ENCODE data around the gene KRTAP10-12. TPM values are rescaled to one million over a fixed set of nuclear protein-coding genes. Genes with fewer than 3 reads are reported as not detected.

The KRTAP10-12 gene
- total RNA-seq, 4 donors from 2014 or later: not detected

DNA sequence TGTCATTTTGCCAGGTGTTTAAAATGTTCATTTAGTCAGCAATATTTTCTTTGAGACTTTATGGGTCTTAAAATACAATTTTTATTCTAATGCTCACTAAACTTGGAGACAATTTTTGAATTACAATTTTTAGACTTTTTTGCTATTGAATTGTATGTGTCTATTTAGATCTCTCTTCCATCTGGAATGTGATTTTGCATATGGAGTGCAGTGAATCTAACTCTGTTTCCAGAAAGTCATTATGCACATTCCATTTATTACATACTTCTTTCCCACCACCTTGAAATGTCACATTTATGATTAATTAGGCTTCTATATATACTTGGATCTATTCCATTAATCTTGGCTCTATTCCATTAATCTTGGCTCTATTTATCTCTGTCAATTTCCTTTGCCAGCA, 20.0 kb downstream of the KRTAP10-12 start:
- intact Hi-C loops (cut with DNase I; ENCODE audit: low total_unique reads): no loop called here
- Histone ChIP-seq H3K9me3 (no peaks in the 10 kb centered on the region), H3K4me1 (no peaks in the 10 kb centered on the region), H3K36me3 (no peaks in the 10 kb centered on the region), H3K27me3 (peaks cover 78% of the 10 kb centered on the region), H3K4me3 (no peak overlapping the region), H3K27ac (no peak overlapping the region)
- TF ChIP-seq, protein P1, sequence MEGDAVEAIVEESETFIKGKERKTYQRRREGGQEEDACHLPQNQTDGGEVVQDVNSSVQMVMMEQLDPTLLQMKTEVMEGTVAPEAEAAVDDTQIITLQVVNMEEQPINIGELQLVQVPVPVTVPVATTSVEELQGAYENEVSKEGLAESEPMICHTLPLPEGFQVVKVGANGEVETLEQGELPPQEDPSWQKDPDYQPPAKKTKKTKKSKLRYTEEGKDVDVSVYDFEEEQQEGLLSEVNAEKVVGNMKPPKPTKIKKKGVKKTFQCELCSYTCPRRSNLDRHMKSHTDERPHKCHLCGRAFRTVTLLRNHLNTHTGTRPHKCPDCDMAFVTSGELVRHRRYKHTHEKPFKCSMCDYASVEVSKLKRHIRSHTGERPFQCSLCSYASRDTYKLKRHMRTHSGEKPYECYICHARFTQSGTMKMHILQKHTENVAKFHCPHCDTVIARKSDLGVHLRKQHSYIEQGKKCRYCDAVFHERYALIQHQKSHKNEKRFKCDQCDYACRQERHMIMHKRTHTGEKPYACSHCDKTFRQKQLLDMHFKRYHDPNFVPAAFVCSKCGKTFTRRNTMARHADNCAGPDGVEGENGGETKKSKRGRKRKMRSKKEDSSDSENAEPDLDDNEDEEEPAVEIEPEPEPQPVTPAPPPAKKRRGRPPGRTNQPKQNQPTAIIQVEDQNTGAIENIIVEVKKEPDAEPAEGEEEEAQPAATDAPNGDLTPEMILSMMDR (IDR thresholded peaks at IDR 0.05): no peak
- TF ChIP-seq POLR2A (IDR thresholded peaks at IDR 0.05) (no peak), POLR2AphosphoS5 (IDR thresholded peaks at IDR 0.05) (no peak), EP300 (IDR thresholded peaks at IDR 0.05; ENCODE audit: low read depth) (no peak)
- in situ Hi-C loops (cut with MboI; ENCODE audit: low pct_ligation_motif_present in 1 of 4, low pct_unique_long_range_greater_than_20kb in 1 of 4, low sequenced_read_pairs in 3 of 4): no loop called here
- DNase-seq: no peak

DNA sequence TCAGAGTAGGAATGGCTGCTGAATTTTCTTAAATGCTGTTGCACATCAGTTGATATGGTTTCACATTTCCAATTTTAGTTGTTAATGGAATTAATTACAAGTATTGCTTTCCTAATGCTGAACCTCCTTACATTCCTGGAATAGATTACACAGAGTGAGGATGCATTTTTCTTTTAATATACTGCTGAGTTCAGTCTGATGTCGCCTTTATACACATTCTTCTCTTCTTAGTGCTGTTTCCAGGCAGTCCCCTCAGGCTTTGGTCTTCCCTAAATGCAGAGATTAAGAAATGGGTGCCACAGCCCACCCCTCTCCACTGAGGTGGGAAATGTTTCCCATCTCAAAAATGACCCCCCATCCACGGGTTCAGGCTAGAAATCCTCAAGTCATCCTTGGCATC, 21.1 kb downstream of the KRTAP10-12 start:
- H3K4me3 ChIP-seq: no peak overlapping the region
- no peaks in the 10 kb centered on the region for H3K36me3 ChIP-seq
- H3K4me1 ChIP-seq: peaks cover 0 to 3% (median 0%) of the 10 kb centered on the region in 4 donors
- 44% methylated on average over 1 to 2 of the region's 2 CpGs for WGBS, 2 donors (ENCODE audit: low coverage in 1 of 2)
- in situ Hi-C loops (cut with MboI; ENCODE audit: low pct_ligation_motif_present in 1 of 4, low pct_unique_long_range_greater_than_20kb in 1 of 4, low sequenced_read_pairs in 3 of 4): no loop called here
- H3K9me3 ChIP-seq: no peaks in the 10 kb centered on the region
- intact Hi-C loops (cut with DNase I; ENCODE audit: low total_unique reads): no loop called here
- no peak for DNase-seq
- peaks cover 76% of the 10 kb centered on the region for H3K27me3 ChIP-seq
- TF ChIP-seq POLR2A (IDR thresholded peaks at IDR 0.05) (no peak), EP300 (IDR thresholded peaks at IDR 0.05; ENCODE audit: low read depth) (no peak), POLR2AphosphoS5 (IDR thresholded peaks at IDR 0.05) (no peak)
- TF ChIP-seq, protein P1 (IDR thresholded peaks at IDR 0.05): no peak
- no peak overlapping the region for H3K27ac ChIP-seq

DNA sequence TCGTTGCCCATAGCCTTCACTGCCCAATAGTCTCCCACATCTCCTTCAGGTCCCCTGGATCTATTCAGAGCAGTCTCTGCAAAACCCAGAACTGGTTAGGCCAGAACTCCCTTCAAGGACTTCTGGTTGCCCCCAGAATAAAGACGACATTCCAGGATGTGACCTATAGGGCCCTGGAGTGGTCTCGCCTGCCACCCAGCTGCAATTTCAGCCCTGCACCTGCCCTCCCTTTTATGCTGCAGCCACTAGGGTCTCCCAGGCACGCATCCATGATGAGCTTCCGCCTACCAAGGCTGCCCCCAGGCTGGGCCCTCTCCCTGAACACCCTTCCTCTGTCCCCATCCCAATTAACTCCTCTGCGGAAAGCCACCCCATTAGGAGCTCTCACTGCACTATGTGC, 21.6 kb downstream of the KRTAP10-12 start:
- WGBS, 2 donors (ENCODE audit: low coverage in 1 of 2): 41 to 62% methylated on average over 5 to 6 of the region's 6 CpGs
- in situ Hi-C loops (cut with MboI; ENCODE audit: low pct_ligation_motif_present in 1 of 4, low pct_unique_long_range_greater_than_20kb in 1 of 4, low sequenced_read_pairs in 3 of 4) (no loop called here), intact Hi-C loops (cut with DNase I; ENCODE audit: low total_unique reads) (no loop called here)
- H3K27ac ChIP-seq: no peak overlapping the region
- H3K36me3 ChIP-seq: no peaks in the 10 kb centered on the region
- no peak overlapping the region for H3K4me3 ChIP-seq
- no peak for DNase-seq
- peaks cover 0 to 8% (median 2%) of the 10 kb centered on the region in 4 donors for H3K4me1 ChIP-seq
- no peak for TF ChIP-seq POLR2A (IDR thresholded peaks at IDR 0.05)
- TF ChIP-seq, protein P1 (IDR thresholded peaks at IDR 0.05): no peak
- TF ChIP-seq EP300 (IDR thresholded peaks at IDR 0.05; ENCODE audit: low read depth): no peak
- TF ChIP-seq POLR2AphosphoS5 (IDR thresholded peaks at IDR 0.05): no peak
- H3K27me3 ChIP-seq: peaks cover 76% of the 10 kb centered on the region
- no peaks in the 10 kb centered on the region for H3K9me3 ChIP-seq

DNA sequence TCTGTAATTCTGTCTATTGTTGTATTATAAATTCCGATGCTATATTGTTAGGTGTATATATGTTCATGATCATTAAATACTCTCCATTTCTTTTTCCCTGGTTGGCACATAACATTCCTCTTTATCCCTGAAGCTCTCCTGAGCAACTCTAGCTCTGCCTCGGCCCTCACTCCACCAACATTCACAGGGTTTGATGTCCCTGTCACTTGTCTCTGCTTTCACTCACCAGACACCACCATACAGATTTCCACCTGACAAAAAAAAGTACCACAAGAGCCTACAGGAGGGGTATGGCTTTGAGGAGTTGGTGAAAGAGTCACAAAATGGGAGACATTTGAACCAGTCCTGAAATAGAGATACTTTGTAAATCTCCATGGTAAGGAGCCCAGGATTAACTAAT, 23.2 kb downstream of the KRTAP10-12 start:
- Histone ChIP-seq H3K9me3 (no peaks in the 10 kb centered on the region), H3K27me3 (peaks cover 77% of the 10 kb centered on the region)
- WGBS, 2 donors (ENCODE audit: low coverage in 1 of 2): 75 to 82% methylated on average over 2 of the region's 2 CpGs

More for the DNA sequence above, 23.2 kb downstream of the KRTAP10-12 start:
- in situ Hi-C loops (cut with MboI; ENCODE audit: low pct_ligation_motif_present in 1 of 4, low pct_unique_long_range_greater_than_20kb in 1 of 4, low sequenced_read_pairs in 3 of 4): no loop called here
- Histone ChIP-seq H3K27ac (no peak overlapping the region), H3K4me1 (peaks cover 0 to 12% (median 3%) of the 10 kb centered on the region in 4 donors), H3K36me3 (no peaks in the 10 kb centered on the region), H3K4me3 (no peak overlapping the region)
- no peak for DNase-seq
- intact Hi-C loops (cut with DNase I; ENCODE audit: low total_unique reads): no loop called here
- TF ChIP-seq EP300 (IDR thresholded peaks at IDR 0.05; ENCODE audit: low read depth): no peak
- TF ChIP-seq, protein P1 (IDR thresholded peaks at IDR 0.05): no peak
- TF ChIP-seq POLR2A (IDR thresholded peaks at IDR 0.05): no peak
- TF ChIP-seq POLR2AphosphoS5 (IDR thresholded peaks at IDR 0.05): no peak

Measured in transverse colon (tissue), 4 donors.